GM12878 (cell line): ENCODE results near the gene RGS11. TPM values are rescaled to one million over a fixed set of nuclear protein-coding genes. Genes with fewer than 3 reads are reported as not detected.

Experiments used
- ATAC-seq: fragments of 200-7000 bp; cut with Tn5 transposase; 3 replicates; pipeline ENCODE4 v1.9.1; 2020; ENCODE audit warnings: mild to moderate bottlenecking, moderate library complexity
- BruUV-seq: library from RNA; stranded (reverse); fragments of 400-500 nt; replicated peaks from 2 replicates; lab custom pipeline; 2021; lab: Mats Ljungman, UMichigan
- CTCF ChIA-PET: fragments of 300-600 bp; sonication (Branson Sonifier 250); formaldehyde crosslinking; extraction: SDS; loops from one replicate; lab custom pipeline; 2021; ENCODE audit warnings: inconsistent platforms; lab: Yijun Ruan, JAX
- POLR2A ChIA-PET: fragments of 350-600 bp; formaldehyde crosslinking; extraction: SDS; loops from one replicate; lab custom pipeline; 2021; ENCODE audit warnings: inconsistent platforms; lab: Charles Lee
- RAD21 ChIA-PET: fragments of 300-600 bp; sonication (Branson Sonifier 250); formaldehyde crosslinking; loops from one replicate; lab custom pipeline; 2023; ENCODE audit warnings: antibody characterized with exemption; ENCODE audit not compliant: unreplicated experiment; lab: Charles Lee
- SMC1A ChIA-PET: fragments of 300-600 bp; sonication (Branson Sonifier 250); formaldehyde crosslinking; loops from one replicate; lab custom pipeline; 2023; ENCODE audit not compliant: unreplicated experiment, uncharacterized antibody; lab: Charles Lee
- DNase-seq: peaks from one replicate; pipeline ENCODE4 v3.0.0-alpha.2; 2011; ENCODE audit warnings: low read depth, low spot score
- FAIRE-seq: peaks from 3 replicates; lab custom pipeline; 2011; peaks lifted over from hg19 to GRCh38; lab: Jason Lieb, UNC
- H2AFZ ChIP-seq: 2 replicates; pipeline ENCODE4 v1.6.0; 2011; ENCODE audit warnings: low read depth, low read length, control low read depth; ENCODE audit not compliant: control insufficient read depth
- H3K27ac ChIP-seq: 2 replicates; pipeline ENCODE4 v1.5.1; 2011; ENCODE audit warnings: control low read depth; ENCODE audit not compliant: control insufficient read depth, insufficient read depth
- H3K27me3 ChIP-seq, 2 experiments: replicated peaks in 1 of 2; 2 replicates each; pipeline versions ENCODE4 v1.6.0 to v1.6.1; 2011; ENCODE audit warnings: low read length in 1 of 2; ENCODE audit not compliant: control insufficient read depth in 2 of 2, insufficient read depth in 2 of 2
- H3K36me3 ChIP-seq, 2 experiments: 2 replicates each; pipeline ENCODE4 v1.5.1; 2011; ENCODE audit warnings: low read length in 1 of 2; ENCODE audit not compliant: control insufficient read depth in 2 of 2, insufficient read depth in 2 of 2
- H3K4me1 ChIP-seq: 2 replicates; pipeline ENCODE4 v1.6.1; 2011; ENCODE audit warnings: mild to moderate bottlenecking, low read length, moderate library complexity, mixed read lengths; ENCODE audit not compliant: control insufficient read depth, insufficient read depth
- H3K4me2 ChIP-seq: 2 replicates; pipeline ENCODE4 v1.6.0; 2011; ENCODE audit warnings: control low read depth; ENCODE audit not compliant: control insufficient read depth, insufficient read depth
- H3K4me3 ChIP-seq: fragments of 200-600 bp; sonication (generic); 2 replicates; pipeline ENCODE4 v1.5.1; 2016
- H3K79me2 ChIP-seq: 2 replicates; pipeline ENCODE4 v1.6.0; 2011; ENCODE audit warnings: low read length; ENCODE audit not compliant: control insufficient read depth, insufficient read depth
- H3K9ac ChIP-seq: 2 replicates; pipeline ENCODE4 v1.8.0; 2011; ENCODE audit warnings: low read length, control low read depth, mixed read lengths; ENCODE audit not compliant: control insufficient read depth, insufficient read depth
- H3K9me3 ChIP-seq: replicated peaks from 3 replicates; pipeline ENCODE4 v1.5.1; 2011; ENCODE audit warnings: mild to moderate bottlenecking, low read length; ENCODE audit not compliant: control insufficient read depth, insufficient read depth
- H4K20me1 ChIP-seq: 2 replicates; pipeline ENCODE4 v1.6.0; 2011; ENCODE audit not compliant: control insufficient read depth, insufficient read depth
- BRCA1 ChIP-seq: IDR thresholded peaks from 2 replicates; pipeline ENCODE4 v1.6.1; 2011; ENCODE audit warnings: low read depth, low read length, improper control_type of control experiment
- ETV6 ChIP-seq, 2 experiments: fragments of 450-650 bp in 1 of 2; IDR thresholded peaks in 1 of 2; conservative IDR thresholded peaks in 1 of 2; 2 replicates each; pipeline ENCODE4 v1.6.1; 2014; ENCODE audit warnings: antibody characterized with exemption in 1 of 2, borderline replicate concordance in 1 of 2, low read depth in 1 of 2, mild to moderate bottlenecking in 1 of 2, moderate library complexity in 1 of 2
- HCFC1 ChIP-seq: fragments of 150-350 bp; IDR thresholded peaks from 2 replicates; pipeline ENCODE4 v1.6.1; 2014; ENCODE audit warnings: low read length
- KLF5 ChIP-seq: fragments of 450-650 bp; IDR thresholded peaks from 2 replicates; pipeline ENCODE4 v1.6.1; 2014; ENCODE audit warnings: mild to moderate bottlenecking; ENCODE audit not compliant: partially characterized antibody
- PML ChIP-seq: IDR thresholded peaks from 2 replicates; pipeline ENCODE4 v1.6.1; 2012; ENCODE audit warnings: low read length, inconsistent platforms
- SMAD1 ChIP-seq: fragments of 450-650 bp; IDR thresholded peaks from 2 replicates; pipeline ENCODE4 v1.6.1; 2018; ENCODE audit warnings: mild to moderate bottlenecking, low read depth; ENCODE audit not compliant: partially characterized antibody
- SMAD5 ChIP-seq: IDR thresholded peaks from 2 replicates; pipeline ENCODE4 v1.6.1; 2016; ENCODE audit warnings: antibody characterized with exemption, low read depth
- SMC3 ChIP-seq: IDR thresholded peaks from 2 replicates; pipeline ENCODE4 v1.6.1; 2011; ENCODE audit warnings: low read length, improper control_type of control experiment, borderline replicate concordance
- YBX1 ChIP-seq: fragments of 450-650 bp; IDR thresholded peaks from 2 replicates; pipeline ENCODE4 v1.6.1; 2016; ENCODE audit warnings: antibody characterized with exemption
- WGBS: methylation state at CpG from one replicate; pipeline ENCODE4 v1.1.6; 2016; ENCODE audit warnings: low lambda C conversion rate; ENCODE audit not compliant: insufficient replicate concordance, insufficient coverage; ENCODE audit errors: missing lambda C conversion rate; 5-methylcytosine and 5-hydroxymethylcytosine counted together
- in situ Hi-C: fragments of 300-500 bp; cut with MboI; formaldehyde crosslinking; loops from 9 replicates; pipeline ENCODE4 v1.14.3; 2018; ENCODE audit warnings: mixed read lengths
- intact Hi-C: fragments of 100-400 bp; cut with micrococcal nuclease; formaldehyde crosslinking; loops from one replicate; pipeline ENCODE4 v1.14.2; 2022; ENCODE audit not compliant: unreplicated experiment
- polyA plus RNA-seq, 11 experiments: library from polyadenylated mRNA; depleted of rRNA in 4 of 11; unstranded in 6 of 11; stranded (reverse) in 5 of 11; fragments of >200 nt; fragmentation: Nextera tagmentation in 4 of 11; fragmentation: Illumina TruSeq in 1 of 11; extraction: Ambion mirVana in 4 of 11; extraction: Trizol in 1 of 11; gene quantifications; 1 replicate in 1 of 11; 2 replicates in 10 of 11; pipeline versions ENCODE4 v1.2.1 to v1.2.3, GENCODE V29; 2011 to 2016; ENCODE audit warnings: inconsistent platforms in 2 of 11, missing spikeins in 2 of 11, low read depth in 1 of 11
- total RNA-seq, 4 experiments: library from RNA; depleted of rRNA in 3 of 4; stranded (reverse); fragments of >200 nt in 3 of 4; fragmentation: Illumina TruSeq in 1 of 4; extraction: Trizol in 1 of 4; gene quantifications; 2 replicates each; pipeline versions ENCODE4 v1.2.1 to v1.2.3, GENCODE V29; 2013 to 2021
- TF ChIP-seq, protein P1 (sequence below): fragments of 450-650 bp; IDR thresholded peaks from 2 replicates; pipeline ENCODE4 v1.6.1; 2017; ENCODE audit warnings: mild to moderate bottlenecking, low read depth, inconsistent platforms; ENCODE audit not compliant: poor library complexity, severe bottlenecking
- TF ChIP-seq, protein P2 (sequence below): fragments of 450-650 bp; formaldehyde crosslinking; IDR thresholded peaks from 2 replicates; pipeline ENCODE4 v1.5.0; 2022; ENCODE audit warnings: mild to moderate bottlenecking, missing genetic modification characterization
- TF ChIP-seq, protein P3 (sequence below): IDR thresholded peaks from 2 replicates; pipeline ENCODE4 v1.6.1; 2011; ENCODE audit warnings: low read depth, mild to moderate bottlenecking, low read length, moderate library complexity, borderline replicate concordance; ENCODE audit errors: extremely low read depth
- TF ChIP-seq, protein P4 (sequence below): IDR thresholded peaks from 2 replicates; pipeline ENCODE4 v1.6.1; 2012; ENCODE audit warnings: low read depth, low read length, improper control_type of control experiment
- TF ChIP-seq, protein P5 (sequence below): fragments of 450-650 bp; IDR thresholded peaks from 2 replicates; pipeline ENCODE4 v1.6.1; 2018; ENCODE audit warnings: mild to moderate bottlenecking, low read depth, moderate library complexity; ENCODE audit not compliant: partially characterized antibody

Gene RGS11
- total and polyA plus RNA-seq, 10 of the 15 experiments (the other 5 are each of a cell fraction or from before 2014, with no cell fraction given), result 0.04 TPM; not detected in 9

DNA sequence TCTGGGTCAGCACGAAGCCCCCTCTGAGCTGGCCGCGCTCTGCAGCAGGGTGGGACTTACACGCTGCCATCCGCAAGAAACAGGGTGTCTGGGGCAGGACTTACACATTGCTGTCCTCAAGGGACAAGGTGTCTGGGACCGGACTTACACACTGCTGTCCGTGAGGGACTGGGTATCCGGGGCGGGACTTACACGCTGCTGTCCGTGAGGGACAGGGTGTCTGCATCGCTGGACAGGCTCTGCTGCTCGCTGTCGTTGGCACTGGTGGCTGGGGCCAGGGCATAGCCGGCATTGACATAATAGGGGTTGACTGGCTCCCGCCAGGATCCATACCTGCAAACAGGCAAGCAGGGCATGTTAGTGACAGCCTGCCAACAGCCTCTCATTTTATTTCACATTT is 38.6 kb upstream of the RGS11 start:
- ChIA-PET POLR2A (interaction anchor here (0.6 kb wide), 1 partner anchor 80 kb away, joined by 4 read pairs; no protein-coding TSS in a partner anchor), CTCF (no interaction called here), RAD21 (no interaction called here), SMC1A (no interaction called here)
- Histone ChIP-seq H3K4me2 (no peak overlapping the region), H3K4me3 (no peak overlapping the region), H3K36me3 (peaks cover under 1 to 22% of the 10 kb centered on the region in 2 experiments; a peak in 3 of 4 replicates), H3K27me3 (no peaks in the 10 kb centered on the region), H3K9me3 (no peaks in the 10 kb centered on the region), H3K4me1 (no peaks in the 10 kb centered on the region), H3K79me2 (no peaks in the 10 kb centered on the region; the same call in none of the 2 replicates), H3K27ac (no peak overlapping the region), H4K20me1 (no peaks in the 10 kb centered on the region; the same call in 1 of the 2 replicates)
- no TSS peak for BruUV-seq
- DNase-seq (no peak), FAIRE-seq (no peak)
- intact Hi-C loops, result no loop called here
- WGBS, result 98% methylated on average over 16 of the region's 16 CpGs
- TF ChIP-seq, protein P1, sequence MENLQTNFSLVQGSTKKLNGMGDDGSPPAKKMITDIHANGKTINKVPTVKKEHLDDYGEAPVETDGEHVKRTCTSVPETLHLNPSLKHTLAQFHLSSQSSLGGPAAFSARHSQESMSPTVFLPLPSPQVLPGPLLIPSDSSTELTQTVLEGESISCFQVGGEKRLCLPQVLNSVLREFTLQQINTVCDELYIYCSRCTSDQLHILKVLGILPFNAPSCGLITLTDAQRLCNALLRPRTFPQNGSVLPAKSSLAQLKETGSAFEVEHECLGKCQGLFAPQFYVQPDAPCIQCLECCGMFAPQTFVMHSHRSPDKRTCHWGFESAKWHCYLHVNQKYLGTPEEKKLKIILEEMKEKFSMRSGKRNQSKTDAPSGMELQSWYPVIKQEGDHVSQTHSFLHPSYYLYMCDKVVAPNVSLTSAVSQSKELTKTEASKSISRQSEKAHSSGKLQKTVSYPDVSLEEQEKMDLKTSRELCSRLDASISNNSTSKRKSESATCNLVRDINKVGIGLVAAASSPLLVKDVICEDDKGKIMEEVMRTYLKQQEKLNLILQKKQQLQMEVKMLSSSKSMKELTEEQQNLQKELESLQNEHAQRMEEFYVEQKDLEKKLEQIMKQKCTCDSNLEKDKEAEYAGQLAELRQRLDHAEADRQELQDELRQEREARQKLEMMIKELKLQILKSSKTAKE, result no peak
- TF ChIP-seq, protein P2, sequence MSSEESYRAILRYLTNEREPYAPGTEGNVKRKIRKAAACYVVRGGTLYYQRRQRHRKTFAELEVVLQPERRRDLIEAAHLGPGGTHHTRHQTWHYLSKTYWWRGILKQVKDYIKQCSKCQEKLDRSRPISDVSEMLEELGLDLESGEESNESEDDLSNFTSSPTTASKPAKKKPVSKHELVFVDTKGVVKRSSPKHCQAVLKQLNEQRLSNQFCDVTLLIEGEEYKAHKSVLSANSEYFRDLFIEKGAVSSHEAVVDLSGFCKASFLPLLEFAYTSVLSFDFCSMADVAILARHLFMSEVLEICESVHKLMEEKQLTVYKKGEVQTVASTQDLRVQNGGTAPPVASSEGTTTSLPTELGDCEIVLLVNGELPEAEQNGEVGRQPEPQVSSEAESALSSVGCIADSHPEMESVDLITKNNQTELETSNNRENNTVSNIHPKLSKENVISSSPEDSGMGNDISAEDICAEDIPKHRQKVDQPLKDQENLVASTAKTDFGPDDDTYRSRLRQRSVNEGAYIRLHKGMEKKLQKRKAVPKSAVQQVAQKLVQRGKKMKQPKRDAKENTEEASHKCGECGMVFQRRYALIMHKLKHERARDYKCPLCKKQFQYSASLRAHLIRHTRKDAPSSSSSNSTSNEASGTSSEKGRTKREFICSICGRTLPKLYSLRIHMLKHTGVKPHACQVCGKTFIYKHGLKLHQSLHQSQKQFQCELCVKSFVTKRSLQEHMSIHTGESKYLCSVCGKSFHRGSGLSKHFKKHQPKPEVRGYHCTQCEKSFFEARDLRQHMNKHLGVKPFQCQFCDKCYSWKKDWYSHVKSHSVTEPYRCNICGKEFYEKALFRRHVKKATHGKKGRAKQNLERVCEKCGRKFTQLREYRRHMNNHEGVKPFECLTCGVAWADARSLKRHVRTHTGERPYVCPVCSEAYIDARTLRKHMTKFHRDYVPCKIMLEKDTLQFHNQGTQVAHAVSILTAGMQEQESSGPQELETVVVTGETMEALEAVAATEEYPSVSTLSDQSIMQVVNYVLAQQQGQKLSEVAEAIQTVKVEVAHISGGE (CRISPR knock-in tag), result no peak
- no peak for TF ChIP-seq ETV6 (conservative IDR thresholded peaks at IDR 0.05 in 1 of 2, IDR thresholded peaks at IDR 0.05 in 1 of 2; ENCODE audit: borderline replicate concordance in 1 of 2, low read depth in 1 of 2)
- TF ChIP-seq, protein P3, sequence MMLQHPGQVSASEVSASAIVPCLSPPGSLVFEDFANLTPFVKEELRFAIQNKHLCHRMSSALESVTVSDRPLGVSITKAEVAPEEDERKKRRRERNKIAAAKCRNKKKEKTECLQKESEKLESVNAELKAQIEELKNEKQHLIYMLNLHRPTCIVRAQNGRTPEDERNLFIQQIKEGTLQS, result no peak
- TF ChIP-seq YBX1, result no peak
- TF ChIP-seq, protein P4, sequence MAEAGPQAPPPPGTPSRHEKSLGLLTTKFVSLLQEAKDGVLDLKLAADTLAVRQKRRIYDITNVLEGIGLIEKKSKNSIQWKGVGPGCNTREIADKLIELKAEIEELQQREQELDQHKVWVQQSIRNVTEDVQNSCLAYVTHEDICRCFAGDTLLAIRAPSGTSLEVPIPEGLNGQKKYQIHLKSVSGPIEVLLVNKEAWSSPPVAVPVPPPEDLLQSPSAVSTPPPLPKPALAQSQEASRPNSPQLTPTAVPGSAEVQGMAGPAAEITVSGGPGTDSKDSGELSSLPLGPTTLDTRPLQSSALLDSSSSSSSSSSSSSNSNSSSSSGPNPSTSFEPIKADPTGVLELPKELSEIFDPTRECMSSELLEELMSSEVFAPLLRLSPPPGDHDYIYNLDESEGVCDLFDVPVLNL, result no peak
- TF ChIP-seq PML, result no peak
- TF ChIP-seq HCFC1, result no peak
- no peak for TF ChIP-seq SMAD5
- no peak for TF ChIP-seq BRCA1
- no peak for TF ChIP-seq SMAD1
- no peak for TF ChIP-seq SMC3
- TF ChIP-seq KLF5, result no peak
- TF ChIP-seq, protein P5, sequence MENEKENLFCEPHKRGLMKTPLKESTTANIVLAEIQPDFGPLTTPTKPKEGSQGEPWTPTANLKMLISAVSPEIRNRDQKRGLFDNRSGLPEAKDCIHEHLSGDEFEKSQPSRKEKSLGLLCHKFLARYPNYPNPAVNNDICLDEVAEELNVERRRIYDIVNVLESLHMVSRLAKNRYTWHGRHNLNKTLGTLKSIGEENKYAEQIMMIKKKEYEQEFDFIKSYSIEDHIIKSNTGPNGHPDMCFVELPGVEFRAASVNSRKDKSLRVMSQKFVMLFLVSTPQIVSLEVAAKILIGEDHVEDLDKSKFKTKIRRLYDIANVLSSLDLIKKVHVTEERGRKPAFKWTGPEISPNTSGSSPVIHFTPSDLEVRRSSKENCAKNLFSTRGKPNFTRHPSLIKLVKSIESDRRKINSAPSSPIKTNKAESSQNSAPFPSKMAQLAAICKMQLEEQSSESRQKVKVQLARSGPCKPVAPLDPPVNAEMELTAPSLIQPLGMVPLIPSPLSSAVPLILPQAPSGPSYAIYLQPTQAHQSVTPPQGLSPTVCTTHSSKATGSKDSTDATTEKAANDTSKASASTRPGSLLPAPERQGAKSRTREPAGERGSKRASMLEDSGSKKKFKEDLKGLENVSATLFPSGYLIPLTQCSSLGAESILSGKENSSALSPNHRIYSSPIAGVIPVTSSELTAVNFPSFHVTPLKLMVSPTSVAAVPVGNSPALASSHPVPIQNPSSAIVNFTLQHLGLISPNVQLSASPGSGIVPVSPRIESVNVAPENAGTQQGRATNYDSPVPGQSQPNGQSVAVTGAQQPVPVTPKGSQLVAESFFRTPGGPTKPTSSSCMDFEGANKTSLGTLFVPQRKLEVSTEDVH, result no peak
- TF ChIP-seq, all 136 proteins: peak for 0
- in situ Hi-C loops, result no loop called here
- no peak overlapping the region for H2AFZ ChIP-seq
- H3K9ac ChIP-seq, result no peak overlapping the region
- no peak for ATAC-seq
